ENCODE results near the gene UBE2E3.
"Not testable (repeated sequence)": the region's sequence is repeated elsewhere in the genome, so short reads cannot be mapped to it uniquely, and the experiment has no call there.

UBE2E3 gene

GRCh38 chr2:181036848-181037603 is 56.6 kb downstream of the UBE2E3 start:
- H3K27ac ChIP-seq (ENCODE audit: low read depth, low read length) = no peak overlapping the region
- WGBS = 94% methylated on average over 4 of the region's 4 CpGs

DNA sequence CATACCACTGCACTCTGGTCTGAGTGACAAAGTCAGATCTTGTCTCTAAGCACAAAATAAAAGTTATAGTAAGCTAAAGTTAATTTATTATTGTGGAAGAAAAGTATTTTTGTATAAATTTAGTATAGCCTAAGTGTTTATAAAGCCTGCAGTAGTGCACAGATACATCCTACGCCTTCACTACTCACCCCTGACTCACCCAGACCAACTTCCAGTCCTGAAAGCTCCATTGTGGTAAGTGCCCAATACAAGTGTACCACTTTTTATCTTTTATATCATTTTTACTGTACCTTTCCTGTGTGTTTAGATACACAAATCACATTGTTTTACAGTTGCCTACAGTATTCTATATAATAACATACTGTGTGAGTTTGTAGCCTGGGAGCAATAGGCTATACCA is 57.5 kb downstream of the UBE2E3 start:
- H3K9ac ChIP-seq (ENCODE audit: low read depth, low read length) = no peak overlapping the region
- H3K27ac ChIP-seq (ENCODE audit: low read depth, low read length) = no peak overlapping the region
- no peaks in the 10 kb centered on the region for H3K9me3 ChIP-seq (ENCODE audit: insufficient read depth, low read depth, low read length)
- no peaks in the 10 kb centered on the region for H3K4me1 ChIP-seq (ENCODE audit: insufficient read depth, low read length)
- H3K27me3 ChIP-seq (ENCODE audit: insufficient read depth, low read length) = no peaks in the 10 kb centered on the region
- H3K4me3 ChIP-seq (ENCODE audit: low read length) = no peak overlapping the region
- 100% methylated on average over 1 of the region's 1 CpG for WGBS
- H3K36me3 ChIP-seq (ENCODE audit: insufficient read depth, low read length) = no peaks in the 10 kb centered on the region

More at GRCh38 chr2:181036848-181037603, 56.6 kb downstream of the UBE2E3 start:
- Histone ChIP-seq H3K27me3 (ENCODE audit: insufficient read depth, low read length) (no peaks in the 10 kb centered on the region), H3K4me3 (ENCODE audit: low read length) (no peak overlapping the region), H3K4me1 (ENCODE audit: insufficient read depth, low read length) (no peaks in the 10 kb centered on the region), H3K9me3 (ENCODE audit: insufficient read depth, low read depth, low read length) (no peaks in the 10 kb centered on the region), H3K36me3 (ENCODE audit: insufficient read depth, low read length) (no peaks in the 10 kb centered on the region), H3K9ac (ENCODE audit: low read depth, low read length) (no peak overlapping the region)

- 100% methylated on average over 1 of the region's 4 CpGs for WGBS
- Histone ChIP-seq H3K4me1 (ENCODE audit: insufficient read depth, low read length) (no peaks in the 10 kb centered on the region), H3K9ac (ENCODE audit: low read depth, low read length) (no peak overlapping the region), H3K27me3 (ENCODE audit: insufficient read depth, low read length) (no peaks in the 10 kb centered on the region), H3K4me3 (ENCODE audit: low read length) (no peak overlapping the region), H3K27ac (ENCODE audit: low read depth, low read length) (no peak overlapping the region), H3K36me3 (ENCODE audit: insufficient read depth, low read length) (no peaks in the 10 kb centered on the region), H3K9me3 (ENCODE audit: insufficient read depth, low read depth, low read length) (no peaks in the 10 kb centered on the region)
Measured at GRCh38 chr2:181038796-181039195, 58.4 kb downstream of the UBE2E3 start.

DNA sequence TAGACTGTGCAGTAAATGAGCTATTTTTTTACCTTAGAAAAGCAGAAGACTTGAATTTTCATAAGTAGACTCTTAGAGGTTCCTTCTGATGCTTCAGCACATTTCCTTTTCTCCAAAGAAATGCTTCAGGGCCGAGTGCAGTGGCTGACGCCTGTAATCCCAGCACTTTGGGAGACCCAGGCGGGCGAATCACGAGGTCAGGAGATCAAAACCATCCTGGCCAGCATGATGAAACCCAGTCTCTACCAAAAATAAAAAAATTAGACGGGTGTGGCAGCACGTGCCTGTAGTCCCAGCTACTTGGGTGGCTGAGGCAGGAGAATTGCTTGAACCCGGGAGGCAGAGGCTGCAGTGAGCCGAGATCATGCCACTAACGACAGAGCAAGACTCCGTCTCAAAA is 60.4 kb downstream of the UBE2E3 start:
- not testable (repeated sequence) for H3K4me3 ChIP-seq (ENCODE audit: low read length); H3K27ac ChIP-seq (ENCODE audit: low read depth, low read length); H3K9me3 ChIP-seq (ENCODE audit: insufficient read depth, low read depth, low read length); H3K36me3 ChIP-seq (ENCODE audit: insufficient read depth, low read length); H3K9ac ChIP-seq (ENCODE audit: low read depth, low read length); H3K4me1 ChIP-seq (ENCODE audit: insufficient read depth, low read length); H3K27me3 ChIP-seq (ENCODE audit: insufficient read depth, low read length)
- WGBS = 96% methylated on average over 9 of the region's 11 CpGs

- 81% methylated on average over 2 of the region's 2 CpGs for WGBS
- no peak overlapping the region for H3K9ac ChIP-seq (ENCODE audit: low read depth, low read length)
- H3K36me3 ChIP-seq (ENCODE audit: insufficient read depth, low read length) = no peaks in the 10 kb centered on the region
- no peak overlapping the region for H3K27ac ChIP-seq (ENCODE audit: low read depth, low read length)
- no peaks in the 10 kb centered on the region for H3K4me1 ChIP-seq (ENCODE audit: insufficient read depth, low read length)
- no peaks in the 10 kb centered on the region for H3K27me3 ChIP-seq (ENCODE audit: insufficient read depth, low read length)
- H3K4me3 ChIP-seq (ENCODE audit: low read length) = no peak overlapping the region
- H3K9me3 ChIP-seq (ENCODE audit: insufficient read depth, low read depth, low read length) = no peaks in the 10 kb centered on the region
Measured at GRCh38 chr2:181041661-181042060, 61.3 kb downstream of the UBE2E3 start.

GRCh38 chr2:181042706-181043105 is 62.3 kb downstream of the UBE2E3 start:
- WGBS = 100% methylated on average over 1 of the region's 1 CpG

GRCh38 chr2:181046833-181047232 is 66.4 kb downstream of the UBE2E3 start:
- Histone ChIP-seq H3K36me3 (ENCODE audit: insufficient read depth, low read length) (no peaks in the 10 kb centered on the region), H3K4me1 (ENCODE audit: insufficient read depth, low read length) (no peaks in the 10 kb centered on the region; the same call in none of the 2 replicates), H3K27me3 (ENCODE audit: insufficient read depth, low read length) (no peaks in the 10 kb centered on the region), H3K9me3 (ENCODE audit: insufficient read depth, low read depth, low read length) (no peaks in the 10 kb centered on the region), H3K4me3 (ENCODE audit: low read length) (no peak overlapping the region), H3K9ac (ENCODE audit: low read depth, low read length) (no peak overlapping the region), H3K27ac (ENCODE audit: low read depth, low read length) (no peak overlapping the region)
- 100% methylated on average over 1 of the region's 1 CpG for WGBS

More at GRCh38 chr2:181042706-181043105, 62.3 kb downstream of the UBE2E3 start:
- H3K4me3 ChIP-seq (ENCODE audit: low read length) = no peak overlapping the region
- no peaks in the 10 kb centered on the region for H3K36me3 ChIP-seq (ENCODE audit: insufficient read depth, low read length)
- no peaks in the 10 kb centered on the region for H3K9me3 ChIP-seq (ENCODE audit: insufficient read depth, low read depth, low read length)
- no peak overlapping the region for H3K9ac ChIP-seq (ENCODE audit: low read depth, low read length)
- no peak overlapping the region for H3K27ac ChIP-seq (ENCODE audit: low read depth, low read length)
- no peaks in the 10 kb centered on the region; the same call in 1 of the 2 replicates for H3K4me1 ChIP-seq (ENCODE audit: insufficient read depth, low read length)
- H3K27me3 ChIP-seq (ENCODE audit: insufficient read depth, low read length) = no peaks in the 10 kb centered on the region

GRCh38 chr2:181047829-181048228 is 67.4 kb downstream of the UBE2E3 start:
- Histone ChIP-seq H3K9me3 (ENCODE audit: insufficient read depth, low read depth, low read length) (no peaks in the 10 kb centered on the region), H3K4me3 (ENCODE audit: low read length) (no peak overlapping the region), H3K36me3 (ENCODE audit: insufficient read depth, low read length) (no peaks in the 10 kb centered on the region), H3K27me3 (ENCODE audit: insufficient read depth, low read length) (no peaks in the 10 kb centered on the region), H3K27ac (ENCODE audit: low read depth, low read length) (no peak overlapping the region), H3K4me1 (ENCODE audit: insufficient read depth, low read length) (peaks cover 4% of the 10 kb centered on the region), H3K9ac (ENCODE audit: low read depth, low read length) (no peak overlapping the region)
- 43% methylated on average over 2 of the region's 4 CpGs for WGBS

GRCh38 chr2:181051861-181052522 is 71.6 kb downstream of the UBE2E3 start:
- H3K4me1 ChIP-seq (ENCODE audit: insufficient read depth, low read length) = peaks cover 9% of the 10 kb centered on the region
- no peaks in the 10 kb centered on the region for H3K36me3 ChIP-seq (ENCODE audit: insufficient read depth, low read length)
- H3K27ac ChIP-seq (ENCODE audit: low read depth, low read length) = no peak overlapping the region
- H3K9me3 ChIP-seq (ENCODE audit: insufficient read depth, low read depth, low read length) = no peaks in the 10 kb centered on the region
- 92% methylated on average over 3 of the region's 3 CpGs for WGBS
- H3K4me3 ChIP-seq (ENCODE audit: low read length) = no peak overlapping the region
- no peak overlapping the region for H3K9ac ChIP-seq (ENCODE audit: low read depth, low read length)
- no peaks in the 10 kb centered on the region for H3K27me3 ChIP-seq (ENCODE audit: insufficient read depth, low read length)

DNA sequence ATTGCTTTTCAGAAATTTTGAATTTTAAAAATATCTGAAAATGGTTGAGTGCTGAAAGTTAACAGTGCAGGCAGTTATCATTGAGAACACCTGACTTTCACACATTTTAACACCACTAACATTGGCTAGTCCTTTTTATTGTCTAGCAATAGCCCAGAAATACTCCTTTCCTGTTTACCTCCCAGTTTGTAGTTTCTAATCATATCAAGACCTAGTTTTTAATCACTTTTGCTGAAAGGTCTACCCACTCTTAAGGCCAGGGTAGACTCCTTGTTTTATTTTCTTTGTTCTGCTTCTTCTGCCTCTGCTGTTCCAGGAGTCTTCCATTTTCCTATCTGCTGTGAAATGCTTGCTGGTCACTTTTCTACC is 72.1 kb downstream of the UBE2E3 start:
- peaks cover 9% of the 10 kb centered on the region for H3K4me1 ChIP-seq (ENCODE audit: insufficient read depth, low read length)
- no peaks in the 10 kb centered on the region for H3K36me3 ChIP-seq (ENCODE audit: insufficient read depth, low read length)
- H3K9me3 ChIP-seq (ENCODE audit: insufficient read depth, low read depth, low read length) = no peaks in the 10 kb centered on the region
- H3K27ac ChIP-seq (ENCODE audit: low read depth, low read length) = no peak overlapping the region
- H3K4me3 ChIP-seq (ENCODE audit: low read length) = no peak overlapping the region
- no peak overlapping the region for H3K9ac ChIP-seq (ENCODE audit: low read depth, low read length)
- H3K27me3 ChIP-seq (ENCODE audit: insufficient read depth, low read length) = no peaks in the 10 kb centered on the region

GRCh38 chr2:181054256-181054655 is 73.9 kb downstream of the UBE2E3 start:
- WGBS = 100% methylated on average over 1 of the region's 2 CpGs
- H3K36me3 ChIP-seq (ENCODE audit: insufficient read depth, low read length) = no peaks in the 10 kb centered on the region
- H3K27ac ChIP-seq (ENCODE audit: low read depth, low read length) = no peak overlapping the region
- H3K9me3 ChIP-seq (ENCODE audit: insufficient read depth, low read depth, low read length) = no peaks in the 10 kb centered on the region
- peaks cover 9% of the 10 kb centered on the region; the same call in 1 of the 2 replicates for H3K4me1 ChIP-seq (ENCODE audit: insufficient read depth, low read length)
- no peak overlapping the region for H3K9ac ChIP-seq (ENCODE audit: low read depth, low read length)
- no peaks in the 10 kb centered on the region for H3K27me3 ChIP-seq (ENCODE audit: insufficient read depth, low read length)
- no peak overlapping the region for H3K4me3 ChIP-seq (ENCODE audit: low read length)
